ENCODE data around the gene C1QTNF12.

C1QTNF12 gene

DNA sequence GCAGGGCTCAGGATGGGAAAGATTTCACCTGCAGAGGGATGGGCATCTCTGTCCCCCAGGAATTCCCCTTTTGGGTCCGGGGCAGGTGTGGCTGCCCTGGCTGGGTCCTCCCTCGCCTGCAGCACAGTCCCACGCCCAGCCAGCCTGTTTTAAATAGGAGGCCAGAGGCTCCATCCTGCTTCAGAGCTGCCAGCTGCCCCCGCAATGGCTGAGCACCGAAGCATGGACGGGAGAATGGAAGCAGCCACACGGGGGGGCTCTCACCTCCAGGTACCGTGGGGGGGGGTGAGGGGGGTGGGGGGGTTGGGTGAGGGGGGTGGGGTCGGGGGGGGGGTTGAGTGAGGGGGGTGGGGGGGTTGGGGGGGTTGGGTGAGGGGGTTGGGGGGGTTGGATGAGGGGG is 37.3 kb upstream of the C1QTNF12 start:
- in situ Hi-C loops (cut with HindIII; ENCODE audit: low pct_ligation_motif_present, low pct_unique_long_range_greater_than_20kb, low sequenced_read_pairs): no loop called here
- no peak for DNase-seq

GRCh38 chr1:1282998-1283397 is 36.5 kb upstream of the C1QTNF12 start:
- in situ Hi-C loops (cut with HindIII; ENCODE audit: low pct_ligation_motif_present, low pct_unique_long_range_greater_than_20kb, low sequenced_read_pairs): no loop called here

DNA sequence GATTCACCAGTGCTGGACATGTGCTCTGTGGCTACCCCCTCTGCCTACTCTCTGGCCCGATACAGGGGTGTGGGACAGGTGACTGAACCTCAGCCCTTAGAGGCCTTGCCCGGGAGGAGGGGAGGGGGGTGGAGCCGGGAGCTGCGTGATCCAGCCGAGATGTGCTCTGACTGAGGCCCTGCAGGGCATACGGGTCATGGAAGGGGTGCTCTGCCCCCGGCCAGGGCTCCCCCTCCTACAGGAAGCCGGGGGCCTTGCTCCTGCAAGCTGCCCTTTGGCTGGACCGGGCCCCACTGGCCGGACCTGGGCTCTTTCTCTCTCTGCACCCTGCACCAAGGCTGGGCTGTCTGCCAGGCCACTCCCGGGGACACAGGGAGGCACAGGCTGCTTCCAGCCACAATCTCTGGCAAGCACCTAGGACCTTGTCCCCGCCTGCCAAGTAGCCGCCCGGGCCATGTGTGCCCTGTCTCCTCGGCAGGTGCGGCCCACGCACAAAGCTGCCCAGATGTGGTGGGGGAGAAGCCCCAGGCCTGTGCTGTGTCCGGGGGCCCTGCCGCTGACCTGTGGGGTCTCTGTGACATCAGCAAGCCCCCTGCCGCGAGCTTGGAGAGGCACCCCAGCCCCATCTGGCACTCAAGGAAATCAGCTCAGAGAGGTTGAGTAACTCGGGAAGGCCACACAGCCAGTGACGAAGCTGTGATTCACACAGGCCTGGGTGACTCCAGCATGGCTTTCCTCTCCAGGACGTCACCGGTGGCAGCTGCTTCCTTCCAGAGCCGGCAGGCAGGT is 35.2 kb upstream of the C1QTNF12 start:
- in situ Hi-C loops (cut with HindIII; ENCODE audit: low pct_ligation_motif_present, low pct_unique_long_range_greater_than_20kb, low sequenced_read_pairs): no loop called here
- peak; percentile 40 for DNase-seq

More at GRCh38 chr1:1282998-1283397, 36.5 kb upstream of the C1QTNF12 start:
- DNase-seq: no peak

GRCh38 chr1:1280782-1281481 is 34.4 kb upstream of the C1QTNF12 start:
- in situ Hi-C loops (cut with HindIII; ENCODE audit: low pct_ligation_motif_present, low pct_unique_long_range_greater_than_20kb, low sequenced_read_pairs): no loop called here
- no peak for DNase-seq

DNA sequence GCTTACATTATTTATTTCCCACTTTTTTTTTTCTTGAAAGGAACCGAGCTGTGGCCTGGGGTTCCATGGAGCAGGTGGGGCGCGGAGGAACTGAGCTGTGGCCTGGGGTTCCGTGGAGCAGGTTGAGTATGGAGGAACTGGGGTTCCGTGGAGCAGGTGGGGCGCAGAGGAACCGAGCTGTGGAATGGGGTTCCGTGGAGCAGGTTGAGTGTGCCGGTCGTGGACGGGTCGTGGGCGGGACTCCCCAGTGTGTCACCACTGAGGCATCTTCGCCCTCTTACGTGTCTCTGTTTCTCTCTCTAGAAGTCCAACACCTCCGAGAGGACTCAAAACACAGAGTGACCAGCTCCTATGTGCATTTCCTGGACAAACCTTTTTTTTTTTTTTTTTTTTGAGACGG is 32.5 kb upstream of the C1QTNF12 start:
- in situ Hi-C loops (cut with HindIII; ENCODE audit: low pct_ligation_motif_present, low pct_unique_long_range_greater_than_20kb, low sequenced_read_pairs): no loop called here
- DNase-seq: no peak

GRCh38 chr1:1278620-1279019 is 32.1 kb upstream of the C1QTNF12 start:
- in situ Hi-C loops (cut with HindIII; ENCODE audit: low pct_ligation_motif_present, low pct_unique_long_range_greater_than_20kb, low sequenced_read_pairs): no loop called here
- DNase-seq: no peak

DNA sequence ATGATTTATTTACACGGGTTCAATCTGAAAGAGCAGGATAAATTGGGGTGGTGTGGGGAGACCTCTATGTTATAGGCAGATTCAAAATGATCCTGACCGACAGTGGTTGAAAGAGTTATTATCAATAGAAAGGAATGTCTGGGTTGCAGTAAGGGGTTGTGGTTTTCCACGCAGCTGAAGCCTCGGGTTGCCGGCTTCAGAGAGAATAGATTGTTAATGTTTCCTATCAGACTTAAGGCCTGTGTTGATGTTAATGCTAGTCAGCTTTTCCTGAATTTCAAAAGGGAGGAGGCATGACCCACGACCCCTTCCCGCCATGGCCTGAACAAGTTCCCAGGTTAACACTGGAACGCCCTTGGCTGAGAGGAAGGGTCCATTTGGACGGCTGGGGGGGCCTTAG is 29.3 kb upstream of the C1QTNF12 start:
- in situ Hi-C loops (cut with HindIII; ENCODE audit: low pct_ligation_motif_present, low pct_unique_long_range_greater_than_20kb, low sequenced_read_pairs): no loop called here

DNA sequence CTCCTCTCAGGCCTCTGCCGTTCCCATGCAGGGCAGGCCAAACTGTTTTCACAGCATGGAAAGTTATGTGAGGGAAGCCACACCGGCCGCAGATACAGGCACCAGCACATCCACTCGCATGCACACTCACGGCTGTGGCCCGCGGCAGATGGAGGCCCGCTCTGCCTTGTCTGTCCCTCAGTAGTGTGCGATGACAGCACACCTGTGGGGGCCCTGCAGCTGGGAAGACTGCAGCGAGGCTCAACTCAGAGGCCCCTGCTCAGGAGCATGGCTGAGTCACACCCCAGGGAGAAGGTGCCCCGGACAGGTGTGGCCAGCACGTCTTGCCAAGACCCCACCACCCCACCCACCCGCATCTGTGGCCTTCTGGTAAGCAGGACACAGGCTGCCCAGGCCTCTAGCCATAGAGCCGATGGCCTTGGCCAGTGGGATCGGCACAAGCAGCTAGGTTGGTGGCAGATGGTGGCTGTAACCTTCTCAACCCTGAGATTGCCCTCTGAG is 28.5 kb upstream of the C1QTNF12 start:
- in situ Hi-C loops (cut with HindIII; ENCODE audit: low pct_ligation_motif_present, low pct_unique_long_range_greater_than_20kb, low sequenced_read_pairs): no loop called here
- no peak for DNase-seq

More for the DNA sequence above, 29.3 kb upstream of the C1QTNF12 start:
- DNase-seq: no peak

DNA sequence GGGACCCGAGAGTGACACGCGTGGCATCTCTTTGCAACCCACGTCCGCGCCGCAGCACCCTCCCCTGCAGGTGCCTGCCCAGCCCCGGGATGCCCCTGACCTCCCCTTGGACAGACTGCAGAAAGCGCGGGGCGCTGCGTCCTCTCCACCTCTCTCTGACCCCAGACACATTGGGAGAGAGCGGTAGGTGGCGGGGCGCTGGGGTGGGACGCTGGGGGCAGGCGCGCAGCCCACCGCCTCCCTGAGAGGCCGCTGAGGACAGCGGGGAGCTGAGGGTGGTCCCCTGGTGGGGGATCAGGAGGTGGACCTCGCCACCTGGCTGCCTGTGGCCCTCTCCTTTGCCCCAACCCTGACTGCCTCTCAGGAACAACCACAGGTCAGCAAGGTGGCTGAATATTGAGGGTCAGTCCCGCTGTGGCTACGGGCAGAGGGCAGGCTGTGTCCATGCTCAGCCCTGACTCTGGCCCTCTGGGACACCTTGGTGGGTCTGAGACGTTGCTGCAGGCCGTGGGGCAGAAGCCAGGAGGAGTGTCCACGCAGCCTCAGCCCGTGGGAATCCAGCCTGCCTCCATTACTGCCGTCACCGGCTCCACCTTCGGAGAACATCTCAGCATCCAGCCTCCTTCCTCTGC is 27.9 kb upstream of the C1QTNF12 start:
- in situ Hi-C loops (cut with HindIII; ENCODE audit: low pct_ligation_motif_present, low pct_unique_long_range_greater_than_20kb, low sequenced_read_pairs): no loop called here
- DNase-seq: no peak

- DNase-seq: peak; percentile 86
- in situ Hi-C loops (cut with HindIII; ENCODE audit: low pct_ligation_motif_present, low pct_unique_long_range_greater_than_20kb, low sequenced_read_pairs): no loop called here
Observed at GRCh38 chr1:1273512-1274298, 27.2 kb upstream of the C1QTNF12 start, which contains the start of gene UBE2J2. UBE2J2 (minus strand) TSS chr1:1273854; CDS start chr1:1267992, 5,862 bp downstream.

DNA sequence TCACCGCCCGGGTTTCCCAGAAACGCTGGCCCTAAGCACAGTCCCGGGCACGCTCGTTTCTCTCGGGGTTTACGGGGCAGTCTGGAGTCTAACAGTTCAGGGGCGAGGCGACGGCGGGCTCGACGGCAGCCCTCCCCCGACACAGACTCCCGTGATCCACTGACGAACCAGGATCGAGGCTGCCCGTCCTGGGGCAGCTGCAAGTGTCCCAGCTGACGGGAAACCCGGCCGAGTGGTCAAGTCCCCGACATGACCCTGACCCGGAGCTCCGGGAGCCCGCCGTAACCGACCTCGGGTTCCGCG is 26.6 kb upstream of the C1QTNF12 start:
- DNase-seq: no peak
- in situ Hi-C loops (cut with HindIII; ENCODE audit: low pct_ligation_motif_present, low pct_unique_long_range_greater_than_20kb, low sequenced_read_pairs): no loop called here

- in situ Hi-C loops (cut with HindIII; ENCODE audit: low pct_ligation_motif_present, low pct_unique_long_range_greater_than_20kb, low sequenced_read_pairs): no loop called here
- DNase-seq: no peak
Observed at GRCh38 chr1:1272341-1273208, 26.1 kb upstream of the C1QTNF12 start.

DNA sequence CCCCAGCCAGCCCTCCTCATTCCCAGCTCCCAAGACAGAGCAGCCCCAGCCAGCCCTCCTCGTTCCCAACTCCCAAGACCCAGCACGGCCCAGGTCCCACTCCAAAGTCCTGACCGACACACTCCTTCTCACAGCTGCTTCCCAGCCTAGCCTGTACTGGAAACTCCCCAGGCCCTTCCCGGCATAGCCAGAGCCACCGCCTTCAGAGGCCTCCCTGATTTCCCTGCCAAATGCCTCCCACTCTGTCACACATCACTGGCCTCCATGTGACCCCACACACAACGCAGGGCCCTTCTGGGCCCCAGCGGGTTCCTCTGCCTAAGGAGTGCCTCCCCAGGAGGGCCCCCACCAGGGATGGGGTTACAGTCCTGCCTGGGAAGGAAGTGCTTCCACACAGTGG is 24.3 kb upstream of the C1QTNF12 start:
- DNase-seq: no peak
- in situ Hi-C loops (cut with HindIII; ENCODE audit: low pct_ligation_motif_present, low pct_unique_long_range_greater_than_20kb, low sequenced_read_pairs): no loop called here

DNA sequence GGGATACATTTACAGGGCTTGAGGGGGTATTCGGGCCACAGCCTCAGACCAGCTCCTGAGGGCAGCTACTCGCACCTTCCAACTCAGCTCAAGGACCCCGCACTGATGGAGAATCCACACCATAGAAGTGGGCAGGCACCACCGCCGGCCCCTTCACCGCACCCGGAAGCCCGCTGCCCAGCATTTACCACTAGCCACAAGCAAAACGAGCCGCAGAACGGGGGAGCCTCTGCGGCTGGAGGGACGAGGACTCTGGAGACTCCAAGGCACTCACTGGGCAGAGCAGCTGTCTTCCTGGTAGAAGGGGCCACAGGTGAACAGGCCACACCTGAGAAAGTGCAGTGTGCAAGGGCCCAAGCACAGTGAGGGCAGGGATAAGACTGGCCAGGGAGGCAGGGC is 21.8 kb upstream of the C1QTNF12 start:
- DNase-seq: no peak
- in situ Hi-C loops (cut with HindIII; ENCODE audit: low pct_ligation_motif_present, low pct_unique_long_range_greater_than_20kb, low sequenced_read_pairs): no loop called here

DNA sequence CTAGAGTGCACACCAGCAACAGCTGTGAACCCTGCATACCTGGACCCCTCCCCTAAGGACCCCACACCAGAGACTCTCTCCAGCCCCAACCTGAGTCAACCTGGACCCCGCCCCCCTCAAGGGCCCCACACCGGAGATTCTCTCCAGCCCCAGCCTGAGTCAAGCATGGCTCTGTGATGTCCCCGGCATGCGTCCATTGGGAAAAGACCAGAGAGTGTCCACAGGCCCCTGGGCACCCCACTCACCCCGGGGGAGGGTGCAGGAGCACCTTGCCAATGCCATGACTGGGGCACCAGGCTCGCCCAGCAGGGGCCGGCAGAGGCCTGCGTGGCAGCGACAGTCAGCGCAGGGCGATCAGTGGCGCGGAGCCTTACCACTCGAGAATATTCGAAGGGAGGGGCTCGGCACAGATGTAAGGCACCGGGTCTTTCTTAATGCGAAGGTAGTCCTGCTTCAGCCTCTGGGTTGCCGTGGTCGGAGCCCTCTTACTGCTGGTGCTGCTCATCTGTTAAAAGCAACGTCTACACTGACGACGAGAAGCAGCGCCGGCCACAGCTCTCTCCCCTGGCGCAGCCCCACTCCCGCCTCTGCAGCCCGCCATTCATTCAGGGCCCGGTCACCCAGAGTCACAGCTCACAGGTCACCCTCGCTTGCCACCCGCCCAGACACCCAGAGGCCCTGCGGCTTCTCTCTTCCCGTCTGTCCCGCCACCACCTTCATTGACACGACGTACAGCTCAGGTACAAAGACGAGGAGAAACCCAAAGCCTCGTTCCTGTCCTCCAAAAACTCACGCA is 21.2 kb upstream of the C1QTNF12 start:
- in situ Hi-C loops (cut with HindIII; ENCODE audit: low pct_ligation_motif_present, low pct_unique_long_range_greater_than_20kb, low sequenced_read_pairs): no loop called here
- no peak for DNase-seq

GRCh38 chr1:1264868-1265272 is 18.3 kb upstream of the C1QTNF12 start:
- in situ Hi-C loops (cut with HindIII; ENCODE audit: low pct_ligation_motif_present, low pct_unique_long_range_greater_than_20kb, low sequenced_read_pairs): no loop called here
- peak; percentile 80 for DNase-seq

GRCh38 chr1:1264026-1264425 is 17.5 kb upstream of the C1QTNF12 start:
- DNase-seq: no peak
- in situ Hi-C loops (cut with HindIII; ENCODE audit: low pct_ligation_motif_present, low pct_unique_long_range_greater_than_20kb, low sequenced_read_pairs): no loop called here

Measured in ACHN (cell line).